ENCODE data around the gene KIAA1755. TPM values are rescaled to one million over a fixed set of nuclear protein-coding genes. Genes with fewer than 3 reads are reported as not detected.

KIAA1755 gene
- total and polyA plus RNA-seq, 12 donors = 2.7 to 7.7 (median 5.2) TPM

DNA sequence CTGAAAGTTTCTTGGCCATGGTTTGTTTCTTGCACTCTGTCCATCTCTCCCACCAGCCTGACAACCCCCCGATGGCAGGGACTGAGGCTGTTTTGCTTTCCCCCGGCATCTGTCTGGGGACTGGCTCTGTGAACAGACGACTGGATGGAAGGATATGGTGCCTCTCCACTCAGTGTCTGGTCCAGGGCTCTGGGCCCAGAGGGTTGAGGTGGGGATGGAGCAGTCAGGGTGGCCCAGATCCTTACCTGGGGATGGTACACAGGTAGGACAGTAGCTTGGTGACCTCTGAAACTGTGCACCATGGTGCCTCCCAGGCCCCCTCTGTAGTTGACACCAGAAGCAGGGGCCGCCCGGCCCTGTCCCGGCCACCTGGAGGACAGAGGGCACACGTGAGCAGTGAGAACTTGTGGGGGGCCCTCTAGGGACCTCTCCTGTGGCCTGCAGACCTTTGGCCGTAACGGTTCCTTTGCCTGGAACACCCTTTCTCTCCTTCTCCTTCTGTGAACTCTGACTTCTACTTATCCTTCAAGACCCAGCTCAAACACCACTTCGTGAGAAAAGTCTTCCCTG is 29.5 kb downstream of the KIAA1755 start:
- Histone ChIP-seq H3K27ac (peak overlapping the region in 3 of 10 donors; percentile 9 to 23 (median 19)), H3K9me3 (no peaks in the 10 kb centered on the region), H3K36me3 (peaks cover 0 to 5% (median 0%) of the 10 kb centered on the region in 9 donors), H3K4me3 (no peak overlapping the region), H3K4me1 (peaks cover 0 to 14% (median 9%) of the 10 kb centered on the region in 9 donors), H3K27me3 (peaks cover 0 to 5% (median 0%) of the 10 kb centered on the region in 7 donors)
- ATAC-seq (peak in 2 of 8 donors; percentile 3 to 9), DNase-seq (no peak)
- TF ChIP-seq, protein P1, sequence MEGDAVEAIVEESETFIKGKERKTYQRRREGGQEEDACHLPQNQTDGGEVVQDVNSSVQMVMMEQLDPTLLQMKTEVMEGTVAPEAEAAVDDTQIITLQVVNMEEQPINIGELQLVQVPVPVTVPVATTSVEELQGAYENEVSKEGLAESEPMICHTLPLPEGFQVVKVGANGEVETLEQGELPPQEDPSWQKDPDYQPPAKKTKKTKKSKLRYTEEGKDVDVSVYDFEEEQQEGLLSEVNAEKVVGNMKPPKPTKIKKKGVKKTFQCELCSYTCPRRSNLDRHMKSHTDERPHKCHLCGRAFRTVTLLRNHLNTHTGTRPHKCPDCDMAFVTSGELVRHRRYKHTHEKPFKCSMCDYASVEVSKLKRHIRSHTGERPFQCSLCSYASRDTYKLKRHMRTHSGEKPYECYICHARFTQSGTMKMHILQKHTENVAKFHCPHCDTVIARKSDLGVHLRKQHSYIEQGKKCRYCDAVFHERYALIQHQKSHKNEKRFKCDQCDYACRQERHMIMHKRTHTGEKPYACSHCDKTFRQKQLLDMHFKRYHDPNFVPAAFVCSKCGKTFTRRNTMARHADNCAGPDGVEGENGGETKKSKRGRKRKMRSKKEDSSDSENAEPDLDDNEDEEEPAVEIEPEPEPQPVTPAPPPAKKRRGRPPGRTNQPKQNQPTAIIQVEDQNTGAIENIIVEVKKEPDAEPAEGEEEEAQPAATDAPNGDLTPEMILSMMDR (IDR thresholded peaks at IDR 0.05) = no peak
- WGBS, 2 donors = 66 to 77% methylated on average over 9 to 10 of the region's 10 CpGs
- intact Hi-C loops (cut with DNase I) = loop anchor here in 5 of 10 donors (2.0 to 10.0 kb wide), 5 partner anchors 76 to 176 kb away; no protein-coding TSS in a partner anchor

DNA sequence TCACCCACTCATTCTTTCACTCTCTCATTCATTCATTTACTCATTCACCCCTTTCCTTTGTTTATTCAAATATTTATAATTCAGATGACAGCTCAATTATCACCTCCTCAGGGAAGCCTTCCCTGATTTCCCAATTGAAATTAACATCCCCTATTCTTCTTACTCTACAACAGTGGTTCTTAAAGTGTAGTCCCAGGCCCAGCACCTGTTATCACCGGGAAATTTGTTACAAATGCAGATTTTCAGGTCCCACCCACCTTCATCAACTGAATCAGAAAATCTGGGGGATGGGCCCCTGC is 30.3 kb downstream of the KIAA1755 start:
- WGBS, 2 donors = 75 to 85% methylated on average over 1 of the region's 1 CpG
- H3K36me3 ChIP-seq = peaks cover 0 to 7% (median 0%) of the 10 kb centered on the region in 9 donors
- ATAC-seq = no peak
- H3K4me3 ChIP-seq = no peak overlapping the region
- no peak overlapping the region for H3K27ac ChIP-seq
- peaks cover 0 to 14% (median 9%) of the 10 kb centered on the region in 9 donors for H3K4me1 ChIP-seq
- no peaks in the 10 kb centered on the region for H3K9me3 ChIP-seq
- intact Hi-C loops (cut with DNase I) = loop anchor here in 5 of 10 donors (2.0 to 10.0 kb wide), 5 partner anchors 77 to 177 kb away; no protein-coding TSS in a partner anchor
- H3K27me3 ChIP-seq = peaks cover 0 to 5% (median 0%) of the 10 kb centered on the region in 7 donors
- DNase-seq = no peak
- TF ChIP-seq, protein P1 (IDR thresholded peaks at IDR 0.05) = no peak

DNA sequence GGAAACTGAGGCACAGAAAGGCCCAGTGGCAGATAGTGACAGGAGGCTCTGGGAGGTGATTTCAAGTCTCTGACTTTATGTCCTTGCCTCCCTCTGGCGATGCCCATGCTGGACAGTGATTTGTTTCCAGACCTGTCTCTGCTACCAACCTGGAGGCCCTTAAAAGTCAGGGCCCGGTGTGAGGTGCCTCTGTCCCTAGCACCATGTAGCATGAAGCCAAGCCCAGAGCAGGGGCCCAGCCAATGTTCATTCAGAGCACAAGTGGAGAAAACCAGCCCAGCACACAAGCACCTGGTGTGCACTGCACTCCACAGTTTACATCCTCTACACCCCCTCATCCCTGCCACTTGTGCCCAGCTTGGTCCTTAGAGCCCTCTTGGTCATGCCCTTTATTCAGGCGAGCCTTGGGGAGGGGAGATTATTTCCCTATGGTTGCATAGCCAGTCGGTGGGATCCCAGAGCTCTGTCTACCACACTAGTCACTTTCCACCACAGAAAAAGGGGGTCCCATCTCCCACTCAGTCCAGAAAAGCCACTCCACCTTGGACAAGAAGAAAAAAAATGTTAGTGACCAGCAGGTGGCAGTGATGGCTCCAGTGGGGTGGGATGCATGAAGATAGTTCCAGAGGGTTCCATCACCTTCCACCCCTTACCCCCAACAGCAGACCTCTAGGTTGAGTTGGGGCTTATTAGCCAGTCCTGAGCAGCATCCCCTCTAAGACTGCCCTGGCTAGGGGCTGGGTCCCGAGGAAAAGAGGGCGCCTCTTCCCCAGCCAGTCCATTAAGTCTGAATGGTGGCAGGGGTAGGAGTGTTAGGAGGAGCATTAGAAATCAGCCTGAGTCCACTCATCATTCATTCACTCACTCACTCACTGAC is 30.9 kb downstream of the KIAA1755 start:
- WGBS, 2 donors = 82 to 84% methylated on average over 6 of the region's 6 CpGs
- Histone ChIP-seq H3K27ac (no peak overlapping the region), H3K27me3 (peaks cover 0 to 5% (median 0%) of the 10 kb centered on the region in 7 donors), H3K9me3 (no peaks in the 10 kb centered on the region), H3K36me3 (peaks cover 0 to 7% (median 0%) of the 10 kb centered on the region in 9 donors), H3K4me3 (no peak overlapping the region), H3K4me1 (peaks cover 0 to 14% (median 9%) of the 10 kb centered on the region in 9 donors)
- TF ChIP-seq, protein P1 (IDR thresholded peaks at IDR 0.05) = peak; percentile 16 to 65 (median 51)
- intact Hi-C loops (cut with DNase I) = loop anchor here in 9 of 10 donors (2.0 to 10.0 kb wide), 12 partner anchors 78 to 665 kb away; partner anchors contain the start of gene VSTM2L (in 1 of the 9)
- no peak for DNase-seq
- ATAC-seq = peak in 5 of 8 donors; percentile 2 to 33 (median 17)

DNA sequence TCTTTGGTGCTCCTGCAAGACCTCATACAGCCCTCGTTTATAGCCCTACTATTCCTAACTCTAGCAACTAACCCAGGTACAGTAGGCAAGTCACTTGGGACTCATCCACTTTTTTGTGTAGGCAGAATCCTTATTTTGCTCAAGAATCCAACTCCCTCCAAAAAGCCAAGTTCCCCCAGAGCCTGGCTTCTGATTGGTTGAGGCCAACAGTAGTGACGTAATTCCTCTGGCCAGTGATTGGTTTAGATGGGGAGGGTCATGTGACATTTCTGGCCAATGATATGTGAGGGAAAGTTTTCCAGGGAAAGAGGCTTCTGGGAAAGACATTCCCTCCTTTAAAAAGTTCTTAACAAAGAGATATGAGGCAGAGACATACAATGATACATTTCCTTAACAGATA is 32.1 kb downstream of the KIAA1755 start:
- 59 to 62% methylated on average over 2 of the region's 2 CpGs for WGBS, 2 donors
- ATAC-seq = no peak
- H3K27ac ChIP-seq = no peak overlapping the region
- peaks cover 0 to 5% (median 0%) of the 10 kb centered on the region in 7 donors for H3K27me3 ChIP-seq
- TF ChIP-seq, protein P1 (IDR thresholded peaks at IDR 0.05) = no peak
- H3K9me3 ChIP-seq = no peaks in the 10 kb centered on the region
- H3K4me3 ChIP-seq = no peak overlapping the region
- no peak for DNase-seq
- H3K4me1 ChIP-seq = peaks cover 0 to 15% (median 8%) of the 10 kb centered on the region in 9 donors
- intact Hi-C loops (cut with DNase I) = loop anchor here in 8 of 10 donors (2.0 to 10.0 kb wide), 9 partner anchors 79 to 664 kb away; partner anchors contain the start of gene VSTM2L (in 1 of the 8)
- H3K36me3 ChIP-seq = peaks cover 0 to 7% (median 0%) of the 10 kb centered on the region in 9 donors

Data from heart right ventricle (tissue), 16 donors.